A549 (cell line): ENCODE results near the gene THADA. TPM values are rescaled to one million over a fixed set of nuclear protein-coding genes. Genes with fewer than 3 reads are reported as not detected.

ENCODE experiments used
- ATAC-seq, 2 experiments: fragments of 200-7000 bp in 1 of 2; fragments of >200 bp in 1 of 2; cut with Nextera tagmentation in 1 of 2; cut with Tn5 transposase in 1 of 2; 3 replicates each; pipeline versions ENCODE4 v1.8.0 to v1.9.1; 2018 to 2020; ENCODE audit warnings: mild to moderate bottlenecking in 1 of 2, moderate library complexity in 1 of 2
- CTCF ChIA-PET: fragments of 300-600 bp; sonication (Branson Sonifier 250); formaldehyde crosslinking; extraction: SDS; loops from one replicate; lab custom pipeline; 2021; ENCODE audit warnings: antibody characterized with exemption, inconsistent platforms; lab: Yijun Ruan, JAX
- POLR2A ChIA-PET: fragments of 350-600 bp; formaldehyde crosslinking; extraction: SDS; loops from one replicate; lab custom pipeline; 2021; ENCODE audit warnings: antibody characterized with exemption, inconsistent platforms; lab: Yijun Ruan, JAX
- DNase-seq, 2 experiments: peaks; one replicate each; pipeline versions ENCODE4 v3.0.0 to v3.0.0-alpha.2; 2011 to 2016; ENCODE audit warnings: low read depth in 1 of 2, low spot score in 1 of 2
- FAIRE-seq: peaks from 2 replicates; lab custom pipeline; 2011; peaks lifted over from hg19 to GRCh38; lab: Jason Lieb, UNC
- H3K27ac ChIP-seq, 2 experiments: fragments of >200 bp; sonication (Bioruptor Twin); formaldehyde crosslinking; 3 replicates each; pipeline ENCODE4 v1.5.1; 2016 to 2017
- H3K4me1 ChIP-seq: fragments of >200 bp; sonication (Bioruptor Twin); formaldehyde crosslinking; 3 replicates; pipeline ENCODE4 v1.6.1; 2016
- H3K4me2 ChIP-seq: fragments of >200 bp; sonication (Bioruptor Twin); formaldehyde crosslinking; 3 replicates; pipeline ENCODE4 v1.6.1; 2016
- H3K4me3 ChIP-seq: fragments of >200 bp; sonication (Bioruptor Twin); formaldehyde crosslinking; 3 replicates; pipeline ENCODE4 v1.5.1; 2016
- H3K9me3 ChIP-seq: fragments of >200 bp; sonication (Bioruptor Twin); formaldehyde crosslinking; 3 replicates; pipeline ENCODE4 v1.6.1; 2016
- CBX8 ChIP-seq: fragments of 200-600 bp; sonication (generic); IDR thresholded peaks from 2 replicates; pipeline ENCODE4 v1.6.1; 2016
- CHD4 ChIP-seq: fragments of 200-600 bp; sonication (generic); IDR thresholded peaks from 2 replicates; pipeline ENCODE4 v1.6.1; 2016; ENCODE audit warnings: antibody characterized with exemption, mild to moderate bottlenecking, borderline replicate concordance
- E2F6 ChIP-seq: IDR thresholded peaks from 2 replicates; pipeline ENCODE4 v1.6.1; 2012; ENCODE audit warnings: low read depth, borderline replicate concordance
- EHF ChIP-seq: fragments of 250-450 bp; sonication (Bioruptor Pico); IDR thresholded peaks from 2 replicates; pipeline ENCODE4 v1.5.0; 2020; ENCODE audit warnings: mild to moderate bottlenecking
- EHMT2 ChIP-seq: fragments of 200-600 bp; sonication (generic); IDR thresholded peaks from 2 replicates; pipeline ENCODE4 v1.6.1; 2016; ENCODE audit warnings: antibody characterized with exemption, low read depth, mild to moderate bottlenecking, moderate library complexity
- EP300 ChIP-seq, 2 experiments: fragments of >200 bp; sonication (Bioruptor Twin); formaldehyde crosslinking; IDR thresholded peaks; 2 replicates in 1 of 2; 3 replicates in 1 of 2; pipeline ENCODE4 v1.6.1; 2016 to 2017
- FOXS1 ChIP-seq: fragments of 250-450 bp; sonication (Bioruptor Pico); IDR thresholded peaks from 2 replicates; pipeline ENCODE4 v1.5.0; 2020; ENCODE audit warnings: mild to moderate bottlenecking, moderate library complexity
- HDAC2 ChIP-seq: fragments of 200-600 bp; sonication (generic); IDR thresholded peaks from 2 replicates; pipeline ENCODE4 v1.6.1; 2016
- HEYL ChIP-seq: fragments of 250-450 bp; sonication (Bioruptor Pico); IDR thresholded peaks from 2 replicates; pipeline ENCODE4 v1.8.0; 2021; ENCODE audit warnings: mild to moderate bottlenecking, moderate library complexity
- HOXB5 ChIP-seq: fragments of 250-450 bp; sonication (Bioruptor Pico); IDR thresholded peaks from 2 replicates; pipeline ENCODE4 v1.5.0; 2020; ENCODE audit warnings: mild to moderate bottlenecking, moderate library complexity
- MAZ ChIP-seq: fragments of 150-350 bp; IDR thresholded peaks from 2 replicates; pipeline ENCODE4 v1.6.1; 2014; ENCODE audit warnings: antibody characterized with exemption, low read depth, low read length, borderline replicate concordance
- NFE2L2 ChIP-seq: fragments of 150-350 bp; conservative IDR thresholded peaks from 2 replicates; pipeline ENCODE4 v1.6.1; 2014; ENCODE audit warnings: low read length
- NR3C1 ChIP-seq: fragments of >200 bp; sonication (Bioruptor Twin); formaldehyde crosslinking; IDR thresholded peaks from 3 replicates; pipeline ENCODE4 v1.6.1; 2017
- POLR2A ChIP-seq: IDR thresholded peaks from 2 replicates; pipeline ENCODE4 v1.6.1; 2012; ENCODE audit warnings: mild to moderate bottlenecking, low read length
- SREBF2 ChIP-seq: fragments of 450-650 bp; IDR thresholded peaks from 2 replicates; pipeline ENCODE4 v1.6.1; 2014; ENCODE audit warnings: mild to moderate bottlenecking, moderate library complexity
- TFCP2L1 ChIP-seq: fragments of 250-450 bp; sonication (Bioruptor Pico); IDR thresholded peaks from 2 replicates; pipeline ENCODE4 v1.5.0; 2021; ENCODE audit warnings: mild to moderate bottlenecking
- ZC3H11A ChIP-seq: fragments of 450-650 bp; IDR thresholded peaks from 2 replicates; pipeline ENCODE4 v1.6.1; 2014; ENCODE audit warnings: antibody characterized with exemption, mild to moderate bottlenecking
- ZFP36 ChIP-seq: fragments of 450-650 bp; IDR thresholded peaks from 2 replicates; pipeline ENCODE4 v1.6.1; 2014; ENCODE audit warnings: borderline replicate concordance; ENCODE audit not compliant: partially characterized antibody
- WGBS: methylation state at CpG from one replicate; pipeline ENCODE4 v1.1.6; 2017; ENCODE audit errors: missing lambda C conversion rate; 5-methylcytosine and 5-hydroxymethylcytosine counted together
- polyA plus RNA-seq, 4 experiments: library from polyadenylated mRNA; depleted of rRNA in 3 of 4; stranded (reverse); fragments of >200 nt; fragmentation: RNase III in 1 of 4; extraction: RNeasy Plus Mini Kit Qiagen cat#74134 plus additional on column Dnase treatment in 1 of 4; gene quantifications; 2 replicates in 3 of 4; 3 replicates in 1 of 4; pipeline ENCODE4 v1.2.3, GENCODE V29; 2011 to 2017
- TF ChIP-seq, protein P1 (sequence below): fragments of >200 bp; sonication (Bioruptor Twin); formaldehyde crosslinking; IDR thresholded peaks from 3 replicates; pipeline ENCODE4 v1.6.1; 2016
- TF ChIP-seq, protein P2 (sequence below): fragments of 450-650 bp; IDR thresholded peaks from 2 replicates; pipeline ENCODE4 v1.6.1; 2014; ENCODE audit warnings: antibody characterized with exemption
- TF ChIP-seq, protein P3 (sequence below): fragments of 250-450 bp; sonication (Bioruptor Pico); IDR thresholded peaks from 2 replicates; pipeline ENCODE4 v1.5.0; 2020; ENCODE audit warnings: low read depth, mild to moderate bottlenecking, moderate library complexity
- TF ChIP-seq, protein P4 (sequence below): IDR thresholded peaks from 2 replicates; pipeline ENCODE4 v1.6.1; 2012

Gene THADA
- polyA plus RNA-seq, 2 of the 4 experiments (the other 2 are of a cell fraction): 21.8 to 37.9 TPM

DNA sequence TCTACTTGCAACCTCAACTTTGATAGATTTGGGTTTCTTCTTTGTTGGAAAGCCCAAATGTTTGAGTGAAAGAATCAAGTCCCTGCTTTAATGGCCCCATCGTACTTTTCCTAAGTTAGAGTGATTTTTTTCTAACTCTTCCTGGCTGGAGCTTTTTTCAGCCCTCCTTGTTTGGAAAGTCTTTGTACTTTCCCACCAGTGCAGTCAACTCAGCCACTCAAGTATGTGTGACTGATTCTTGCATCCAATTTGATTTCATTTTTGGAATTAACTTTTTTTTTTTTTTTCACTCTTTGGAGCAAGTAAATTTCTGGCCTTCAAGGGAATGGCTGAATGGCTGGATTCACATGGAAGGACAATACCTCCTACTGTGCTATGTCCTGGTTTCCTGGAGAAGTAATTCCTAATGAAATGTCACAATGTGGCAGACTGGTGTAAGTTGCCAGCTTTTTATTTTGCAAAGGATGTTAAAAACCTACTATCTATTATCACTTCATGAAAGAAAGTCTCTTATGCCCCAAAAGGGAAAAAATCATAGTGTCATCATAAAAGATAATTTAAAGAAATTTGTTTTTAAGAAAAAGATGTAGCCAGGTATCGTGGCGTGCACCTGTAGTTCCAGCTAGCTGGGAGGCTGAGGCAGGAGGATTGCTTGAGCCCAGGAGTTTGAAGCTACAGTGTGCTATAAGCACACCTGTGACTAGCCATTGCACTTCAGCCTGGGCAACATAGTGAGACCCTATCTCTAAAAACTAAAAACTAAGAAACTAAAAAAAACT, 293.5 kb downstream of the THADA start:
- H3K9me3 ChIP-seq: no peaks in the 10 kb centered on the region
- ChIA-PET CTCF (interaction anchor here (0.5 to 1.2 kb wide), 6 partner anchors 22 to 416 kb away, joined by 3 to 4 read pairs (median 3); no protein-coding TSS in a partner anchor), POLR2A (no interaction called here)
- no peak for FAIRE-seq
- no peak for DNase-seq
- WGBS: 92% methylated on average over 3 of the region's 3 CpGs
- H3K4me1 ChIP-seq: peaks cover 21% of the 10 kb centered on the region; the same call in 2 of the 3 replicates
- H3K4me2 ChIP-seq: no peak overlapping the region
- H3K4me3 ChIP-seq: no peak overlapping the region
- TF ChIP-seq TFCP2L1 (no peak), NR3C1 (no peak), E2F6 (no peak), POLR2A (no peak), ZFP36 (no peak), EHMT2 (no peak), HOXB5 (CRISPR knock-in tag) (no peak), EHF (CRISPR knock-in tag) (no peak), CHD4 (no peak), ZC3H11A (no peak), FOXS1 (no peak), NFE2L2 (no peak), HEYL (CRISPR knock-in tag) (no peak), EP300 (IDR thresholded peaks at IDR 0.05) (no peak)
- TF ChIP-seq, protein P1, sequence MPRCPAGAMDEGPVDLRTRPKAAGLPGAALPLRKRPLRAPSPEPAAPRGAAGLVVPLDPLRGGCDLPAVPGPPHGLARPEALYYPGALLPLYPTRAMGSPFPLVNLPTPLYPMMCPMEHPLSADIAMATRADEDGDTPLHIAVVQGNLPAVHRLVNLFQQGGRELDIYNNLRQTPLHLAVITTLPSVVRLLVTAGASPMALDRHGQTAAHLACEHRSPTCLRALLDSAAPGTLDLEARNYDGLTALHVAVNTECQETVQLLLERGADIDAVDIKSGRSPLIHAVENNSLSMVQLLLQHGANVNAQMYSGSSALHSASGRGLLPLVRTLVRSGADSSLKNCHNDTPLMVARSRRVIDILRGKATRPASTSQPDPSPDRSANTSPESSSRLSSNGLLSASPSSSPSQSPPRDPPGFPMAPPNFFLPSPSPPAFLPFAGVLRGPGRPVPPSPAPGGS: no peak
- TF ChIP-seq, protein P2, sequence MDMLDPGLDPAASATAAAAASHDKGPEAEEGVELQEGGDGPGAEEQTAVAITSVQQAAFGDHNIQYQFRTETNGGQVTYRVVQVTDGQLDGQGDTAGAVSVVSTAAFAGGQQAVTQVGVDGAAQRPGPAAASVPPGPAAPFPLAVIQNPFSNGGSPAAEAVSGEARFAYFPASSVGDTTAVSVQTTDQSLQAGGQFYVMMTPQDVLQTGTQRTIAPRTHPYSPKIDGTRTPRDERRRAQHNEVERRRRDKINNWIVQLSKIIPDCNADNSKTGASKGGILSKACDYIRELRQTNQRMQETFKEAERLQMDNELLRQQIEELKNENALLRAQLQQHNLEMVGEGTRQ: no peak
- TF ChIP-seq, protein P3, sequence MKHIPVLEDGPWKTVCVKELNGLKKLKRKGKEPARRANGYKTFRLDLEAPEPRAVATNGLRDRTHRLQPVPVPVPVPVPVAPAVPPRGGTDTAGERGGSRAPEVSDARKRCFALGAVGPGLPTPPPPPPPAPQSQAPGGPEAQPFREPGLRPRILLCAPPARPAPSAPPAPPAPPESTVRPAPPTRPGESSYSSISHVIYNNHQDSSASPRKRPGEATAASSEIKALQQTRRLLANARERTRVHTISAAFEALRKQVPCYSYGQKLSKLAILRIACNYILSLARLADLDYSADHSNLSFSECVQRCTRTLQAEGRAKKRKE (CRISPR knock-in tag): no peak
- no peak overlapping the region for H3K27ac ChIP-seq
- ATAC-seq: no peak

DNA sequence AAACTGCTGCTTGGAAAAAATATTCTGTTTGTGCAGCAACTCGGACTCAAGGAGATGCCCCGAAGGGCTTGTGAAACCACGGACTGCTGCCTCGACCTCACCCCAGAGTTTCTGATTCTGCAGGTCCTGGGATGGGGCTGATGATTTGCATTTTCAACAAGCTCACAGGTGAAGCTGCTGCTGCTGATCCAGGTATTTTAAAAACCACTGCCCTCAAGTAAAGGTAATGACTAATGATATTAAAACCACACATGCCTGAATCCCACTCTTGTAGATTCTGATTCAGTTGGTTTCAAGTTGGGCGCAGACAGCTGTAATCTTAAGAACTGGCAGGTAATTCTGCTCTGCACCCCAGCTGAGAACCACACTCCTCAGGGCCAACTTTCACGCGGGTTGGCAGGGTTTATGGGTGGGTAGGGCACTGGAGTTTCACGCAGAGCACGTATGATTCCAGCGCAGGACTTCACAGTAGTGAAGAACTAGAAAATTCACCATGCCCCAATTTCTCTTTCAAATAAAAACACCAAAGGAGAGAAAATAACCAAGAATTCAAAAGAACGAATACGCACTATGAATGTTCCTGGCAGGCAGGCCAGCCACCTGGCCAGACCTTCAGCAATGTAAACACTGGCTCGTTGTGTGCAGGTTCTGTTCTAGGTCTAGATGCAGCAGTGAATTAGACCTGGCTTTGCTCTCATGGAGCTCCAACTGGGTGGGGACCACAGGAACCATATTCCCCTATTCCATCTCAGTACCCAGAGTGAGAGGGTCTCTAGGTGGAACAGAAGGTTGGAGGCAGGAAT, 294.9 kb downstream of the THADA start:
- Histone ChIP-seq H3K4me1 (peaks cover 25% of the 10 kb centered on the region; the same call in 2 of the 3 replicates), H3K9me3 (no peaks in the 10 kb centered on the region), H3K4me3 (no peak overlapping the region), H3K4me2 (no peak overlapping the region), H3K27ac (0 out of 6 replicates have a peak overlapping the region, but pooled peaks of 1 of the 2 experiments have one; percentile 25)
- no peak for FAIRE-seq
- POLR2A ChIA-PET: no interaction called here
- peak in 1 of 2 experiments; percentile 29; a peak in 2 of 6 replicates for ATAC-seq
- no peak for DNase-seq
- TF ChIP-seq, protein P3 (CRISPR knock-in tag): no peak
- TF ChIP-seq MAZ (no peak), SREBF2 (no peak), CBX8 (no peak), HDAC2 (no peak), POLR2A (0 out of 2 replicates have a peak, but pooled peaks have one; percentile 7)
- TF ChIP-seq, protein P4, sequence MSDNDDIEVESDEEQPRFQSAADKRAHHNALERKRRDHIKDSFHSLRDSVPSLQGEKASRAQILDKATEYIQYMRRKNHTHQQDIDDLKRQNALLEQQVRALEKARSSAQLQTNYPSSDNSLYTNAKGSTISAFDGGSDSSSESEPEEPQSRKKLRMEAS: no peak
- CTCF ChIA-PET: interaction anchor here (0.6 to 1.2 kb wide), 4 partner anchors 58 to 276 kb away, joined by 3 to 4 read pairs (median 3); no protein-coding TSS in a partner anchor
- WGBS: 75% methylated on average over 13 of the region's 13 CpGs
